Epidermal melanocyte (primary cell): ENCODE data around the gene COL6A1.

Experiments
- DNase-seq: peaks from one replicate; pipeline ENCODE4 v3.0.0; 2011; ENCODE audit warnings: low spot score; ENCODE audit not compliant: insufficient read length

The COL6A1 gene

GRCh38 chr21:45982092-45982757, 655 bp downstream of the COL6A1 start:
- DNase-seq: peak; percentile 20

DNA sequence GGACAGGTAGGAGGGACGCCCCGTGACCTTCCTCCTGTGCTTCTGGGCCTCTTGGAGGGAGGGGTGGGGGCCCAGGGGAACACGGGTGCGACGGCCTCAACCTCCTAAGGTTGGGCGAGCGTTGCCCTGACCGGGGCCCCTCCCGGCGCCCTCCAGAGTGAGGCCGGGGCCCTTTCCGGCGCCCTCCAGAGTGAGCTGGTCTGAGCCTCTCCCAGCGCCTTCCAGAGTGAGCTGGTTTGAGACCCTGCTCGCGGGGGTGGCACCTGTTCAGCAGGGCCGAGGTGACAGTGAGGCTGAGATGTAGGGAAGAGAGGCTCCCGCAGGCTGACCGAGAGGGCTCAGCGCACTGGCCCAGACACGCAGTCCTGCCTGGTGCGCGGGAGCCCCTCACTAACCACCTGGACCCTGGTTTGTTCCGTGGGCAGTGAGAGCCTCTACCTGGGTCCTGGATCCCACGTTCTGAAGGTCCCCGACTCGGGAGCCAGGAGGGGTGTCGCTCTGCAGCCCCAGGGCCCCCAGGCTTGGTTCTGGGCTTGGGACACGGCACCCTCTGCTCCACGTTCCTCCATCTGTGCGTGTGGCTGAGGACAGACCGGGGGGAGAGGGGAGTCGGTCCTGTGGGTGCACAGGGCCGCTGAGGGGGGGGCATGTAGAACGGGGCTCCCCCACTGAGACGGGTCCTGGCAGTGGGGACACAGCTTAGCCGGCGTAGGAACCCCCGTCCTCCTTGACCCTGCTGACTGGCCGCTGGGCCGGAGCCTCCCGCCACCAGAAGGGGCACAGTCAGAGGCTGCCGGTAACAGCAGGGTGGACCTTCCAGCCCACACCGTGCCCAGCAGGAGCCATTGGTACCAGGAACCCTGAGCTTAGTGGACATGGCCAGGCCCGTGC, 1.4 kb downstream of the COL6A1 start:
- DNase-seq: no peak

DNA sequence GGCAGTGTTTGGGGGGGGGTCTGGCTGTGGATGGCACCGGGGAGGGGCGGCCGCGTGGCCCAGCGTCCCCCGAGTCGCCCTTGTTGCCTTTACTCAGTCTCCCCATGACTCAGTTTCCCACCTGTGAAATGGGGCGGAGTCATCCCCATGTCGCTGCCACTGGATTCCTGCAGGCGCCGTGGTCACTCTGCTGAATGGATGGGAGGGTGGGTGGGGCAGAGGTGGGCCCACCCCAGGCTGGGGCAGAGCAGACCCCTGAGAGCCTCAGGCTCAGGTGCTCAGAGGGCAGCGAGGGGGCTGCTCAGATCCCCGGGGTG, 2.0 kb downstream of the COL6A1 start:
- no peak for DNase-seq

DNA sequence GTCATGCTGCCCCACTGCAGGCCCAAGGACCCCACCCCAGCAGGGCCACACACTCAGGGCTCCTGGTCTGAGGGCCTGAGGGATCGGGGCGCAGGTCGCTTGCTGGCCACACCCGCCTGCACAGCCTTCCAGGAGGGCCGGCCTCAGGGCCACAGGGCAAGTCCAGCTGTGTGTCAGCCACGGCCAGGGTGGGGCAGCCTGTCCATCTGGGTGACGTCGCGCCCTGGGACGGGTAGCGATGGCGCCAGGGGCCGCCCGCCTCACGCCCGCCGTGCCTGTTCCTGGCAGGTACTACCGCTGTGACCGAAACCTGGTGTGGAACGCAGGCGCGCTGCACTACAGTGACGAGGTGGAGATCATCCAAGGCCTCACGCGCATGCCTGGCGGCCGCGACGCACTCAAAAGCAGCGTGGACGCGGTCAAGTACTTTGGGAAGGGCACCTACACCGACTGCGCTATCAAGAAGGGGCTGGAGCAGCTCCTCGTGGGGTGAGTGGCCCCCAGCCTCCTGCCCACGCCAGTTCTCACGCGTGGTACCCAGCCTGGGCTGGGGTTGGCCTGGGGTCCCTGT, 2.5 kb downstream of the COL6A1 start:
- no peak for DNase-seq

DNA sequence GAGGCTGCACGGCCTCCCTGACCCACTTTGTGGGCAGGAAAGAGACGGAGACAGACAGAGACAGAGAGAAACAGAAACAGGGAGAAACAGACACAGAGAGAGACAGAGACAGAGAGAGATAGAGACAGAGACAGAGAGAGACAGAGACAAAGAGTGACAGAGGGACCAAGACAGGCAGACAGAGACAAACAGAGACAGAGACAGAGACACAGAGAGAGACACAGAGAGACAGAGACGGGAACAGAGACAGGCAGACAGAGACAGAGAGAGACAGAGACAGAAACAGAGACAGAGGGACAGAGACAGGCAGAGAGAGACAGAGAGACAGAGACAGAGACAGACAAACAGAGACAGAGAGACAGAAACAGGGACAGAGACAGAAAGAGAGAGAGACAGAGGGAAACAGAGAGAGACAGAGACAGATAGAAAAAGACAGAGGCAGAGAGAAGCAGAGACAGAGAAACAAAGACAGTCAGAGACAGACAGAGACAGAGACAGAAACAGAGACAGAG, 3.1 kb downstream of the COL6A1 start:
- no peak for DNase-seq

- DNase-seq: no peak
Measured at GRCh38 chr21:45985471-45986315, 4.1 kb downstream of the COL6A1 start.

DNA sequence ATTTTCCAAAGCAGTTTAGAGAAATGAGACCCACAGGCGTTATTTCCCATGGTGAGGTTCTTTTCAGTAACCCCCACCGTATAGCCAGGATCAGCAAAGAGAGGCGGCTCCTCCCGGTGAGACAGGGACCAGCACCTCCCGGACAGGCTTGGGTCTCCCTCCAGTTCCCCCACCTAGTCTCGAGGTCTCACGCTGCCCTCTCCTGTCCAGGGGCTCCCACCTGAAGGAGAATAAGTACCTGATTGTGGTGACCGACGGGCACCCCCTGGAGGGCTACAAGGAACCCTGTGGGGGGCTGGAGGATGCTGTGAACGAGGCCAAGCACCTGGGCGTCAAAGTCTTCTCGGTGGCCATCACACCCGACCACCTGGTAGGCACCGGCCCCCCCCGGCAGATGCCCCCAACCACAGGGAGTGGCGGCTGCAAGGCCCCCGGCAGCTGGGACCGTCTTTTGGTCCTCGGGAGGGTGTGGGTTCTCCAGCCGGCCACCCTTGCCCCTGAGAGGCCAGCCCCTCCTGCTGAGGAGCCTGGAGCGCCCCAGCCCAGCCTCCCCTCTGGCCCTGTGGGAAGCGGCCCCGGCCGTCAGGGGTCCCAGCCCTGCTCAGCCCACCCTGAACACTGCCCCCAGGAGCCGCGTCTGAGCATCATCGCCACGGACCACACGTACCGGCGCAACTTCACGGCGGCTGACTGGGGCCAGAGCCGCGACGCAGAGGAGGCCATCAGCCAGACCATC, 4.9 kb downstream of the COL6A1 start:
- no peak for DNase-seq

- DNase-seq: no peak
Measured at GRCh38 chr21:45987121-45987711, 5.6 kb downstream of the COL6A1 start.

DNA sequence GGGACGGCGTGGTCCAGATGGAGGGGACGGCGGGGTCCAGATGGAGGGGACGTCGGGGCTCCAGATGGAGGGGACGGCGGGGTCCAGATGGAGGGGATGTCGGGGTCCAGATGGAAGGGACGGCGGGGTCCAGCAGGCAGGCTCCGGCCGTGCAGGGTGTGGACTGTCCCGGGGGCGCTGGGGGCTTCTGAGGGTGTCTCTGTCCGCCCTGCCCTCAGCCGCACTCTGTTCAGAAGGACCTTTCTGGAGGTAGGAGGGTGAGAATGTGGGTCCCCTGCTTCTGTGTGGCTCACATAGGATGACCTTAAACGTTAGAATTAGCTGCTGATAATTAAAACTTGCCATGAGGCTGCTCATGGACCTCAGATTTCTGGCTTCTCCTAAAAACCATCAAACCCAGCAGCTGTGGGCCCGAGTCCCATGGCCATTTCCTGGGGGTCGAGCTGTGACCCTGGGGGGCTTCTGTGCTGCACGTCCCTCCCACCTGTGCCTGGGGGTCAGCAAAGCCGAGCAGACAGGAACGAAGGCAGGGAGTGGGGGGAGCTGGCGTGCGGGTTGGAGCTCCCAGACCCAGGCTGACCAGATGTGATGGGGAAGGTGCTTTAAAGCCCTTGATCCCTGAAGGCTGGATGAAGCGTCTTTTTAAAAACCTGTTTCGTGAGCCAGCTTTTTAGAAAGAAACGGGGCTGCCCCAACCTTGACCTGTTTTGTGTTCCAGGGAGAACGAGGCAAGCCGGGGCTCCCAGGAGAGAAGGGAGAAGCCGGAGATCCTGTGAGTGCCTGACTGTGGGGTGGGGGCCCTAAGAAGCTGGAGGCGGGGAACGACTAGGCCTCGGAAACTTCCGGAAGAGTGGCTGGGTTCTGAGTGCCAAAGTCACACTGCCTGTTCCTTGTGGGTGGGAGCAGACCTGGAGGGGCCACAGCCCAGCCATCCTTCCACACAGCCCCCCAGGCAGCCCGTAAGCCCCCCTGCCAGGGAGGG, 7.1 kb downstream of the COL6A1 start:
- DNase-seq: no peak

DNA sequence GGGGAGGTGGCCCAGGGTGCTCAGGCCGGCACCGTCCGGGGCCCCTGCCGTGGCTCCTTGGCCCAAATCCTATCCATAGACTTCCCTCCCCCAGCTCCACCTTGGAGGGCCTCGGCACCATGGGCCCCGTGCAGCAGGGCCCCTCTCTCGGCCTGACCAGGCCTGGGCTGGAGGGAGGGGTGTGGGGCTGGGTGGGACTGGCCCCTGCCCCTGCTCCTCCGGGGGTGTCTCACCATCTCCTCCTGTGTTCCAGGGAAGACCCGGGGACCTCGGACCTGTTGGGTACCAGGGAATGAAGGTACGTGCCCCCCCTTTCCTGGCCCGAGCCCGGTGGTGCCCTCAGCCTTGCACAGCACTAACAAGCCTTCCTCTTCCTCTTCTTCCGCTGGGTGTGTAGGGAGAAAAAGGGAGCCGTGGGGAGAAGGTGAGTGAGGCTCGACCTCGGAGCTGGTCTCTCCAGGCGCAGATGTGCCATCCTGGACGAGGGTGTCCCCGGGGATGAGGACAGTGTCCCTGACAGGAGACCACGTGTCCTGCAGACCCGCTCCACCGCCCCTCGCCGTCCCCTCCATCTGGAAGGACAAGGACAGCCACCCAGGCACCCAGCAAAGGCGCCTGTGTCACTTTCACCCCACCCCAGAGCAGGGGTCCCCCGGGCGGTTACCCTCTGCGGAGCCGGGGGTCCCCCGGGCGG, 7.9 kb downstream of the COL6A1 start:
- DNase-seq: no peak

DNA sequence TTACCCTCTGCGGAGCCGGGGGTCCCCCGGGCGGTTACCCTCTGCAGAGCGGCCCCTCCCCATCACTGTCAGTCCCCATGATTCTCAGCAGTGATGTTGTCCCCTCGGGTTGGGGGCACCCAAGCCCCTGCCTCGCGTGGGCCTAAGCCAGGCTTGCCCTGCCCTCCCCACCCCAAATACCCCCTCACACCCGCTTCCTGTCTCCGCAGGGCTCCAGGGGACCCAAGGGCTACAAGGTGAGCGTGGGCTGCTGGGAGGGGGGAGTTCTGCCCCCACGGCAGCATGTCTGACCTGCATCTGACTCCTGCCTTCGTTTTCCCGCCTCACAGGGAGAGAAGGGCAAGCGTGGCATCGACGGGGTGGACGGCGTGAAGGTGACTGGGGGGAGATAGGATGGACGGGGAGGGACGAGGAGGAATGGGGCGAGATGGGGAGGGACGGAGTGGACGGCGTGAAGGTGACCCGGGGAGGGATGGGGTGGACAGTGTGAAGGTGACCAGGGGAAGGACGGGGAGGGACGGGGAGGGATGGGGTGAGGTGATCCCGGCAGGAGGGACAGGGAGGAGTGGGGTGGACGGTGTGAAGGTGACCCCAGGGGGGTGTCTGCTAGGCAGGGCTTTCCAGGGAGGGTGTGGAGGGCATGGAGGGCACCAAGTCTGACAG, 8.6 kb downstream of the COL6A1 start:
- no peak for DNase-seq

GRCh38 chr21:45990741-45991605, 9.4 kb downstream of the COL6A1 start:
- DNase-seq: no peak

DNA sequence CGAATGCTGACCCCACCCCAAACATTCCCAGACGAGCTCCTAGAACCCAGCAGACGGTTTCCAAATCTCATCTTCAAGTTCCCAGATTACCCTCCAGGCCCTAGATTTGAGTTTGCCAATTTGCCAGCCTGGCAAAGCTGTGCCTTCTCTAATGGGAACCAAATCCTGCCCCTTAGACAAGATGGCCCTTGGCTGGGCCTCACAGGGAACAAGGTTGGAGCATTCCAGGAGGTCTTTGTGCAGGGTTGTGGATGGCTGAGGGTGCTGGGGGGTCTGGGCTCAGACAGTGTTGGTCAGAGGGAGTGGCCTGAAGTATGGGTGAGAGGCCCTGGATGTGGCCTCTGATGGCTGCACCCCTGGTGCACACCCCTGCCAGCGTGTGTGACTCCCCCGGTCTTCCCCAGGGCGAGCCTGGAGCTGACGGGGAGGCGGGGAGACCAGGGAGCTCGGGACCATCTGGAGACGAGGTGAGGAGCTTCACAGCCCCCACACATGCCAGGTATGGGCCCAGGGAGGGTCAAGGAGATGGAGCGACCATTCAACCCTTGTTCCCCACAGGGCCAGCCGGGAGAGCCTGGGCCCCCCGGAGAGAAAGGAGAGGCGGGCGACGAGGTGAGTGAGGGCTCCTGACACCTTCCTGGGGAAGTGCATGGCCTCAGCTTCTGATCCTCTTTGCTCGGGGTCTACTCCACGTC, 10.2 kb downstream of the COL6A1 start:
- DNase-seq: no peak

DNA sequence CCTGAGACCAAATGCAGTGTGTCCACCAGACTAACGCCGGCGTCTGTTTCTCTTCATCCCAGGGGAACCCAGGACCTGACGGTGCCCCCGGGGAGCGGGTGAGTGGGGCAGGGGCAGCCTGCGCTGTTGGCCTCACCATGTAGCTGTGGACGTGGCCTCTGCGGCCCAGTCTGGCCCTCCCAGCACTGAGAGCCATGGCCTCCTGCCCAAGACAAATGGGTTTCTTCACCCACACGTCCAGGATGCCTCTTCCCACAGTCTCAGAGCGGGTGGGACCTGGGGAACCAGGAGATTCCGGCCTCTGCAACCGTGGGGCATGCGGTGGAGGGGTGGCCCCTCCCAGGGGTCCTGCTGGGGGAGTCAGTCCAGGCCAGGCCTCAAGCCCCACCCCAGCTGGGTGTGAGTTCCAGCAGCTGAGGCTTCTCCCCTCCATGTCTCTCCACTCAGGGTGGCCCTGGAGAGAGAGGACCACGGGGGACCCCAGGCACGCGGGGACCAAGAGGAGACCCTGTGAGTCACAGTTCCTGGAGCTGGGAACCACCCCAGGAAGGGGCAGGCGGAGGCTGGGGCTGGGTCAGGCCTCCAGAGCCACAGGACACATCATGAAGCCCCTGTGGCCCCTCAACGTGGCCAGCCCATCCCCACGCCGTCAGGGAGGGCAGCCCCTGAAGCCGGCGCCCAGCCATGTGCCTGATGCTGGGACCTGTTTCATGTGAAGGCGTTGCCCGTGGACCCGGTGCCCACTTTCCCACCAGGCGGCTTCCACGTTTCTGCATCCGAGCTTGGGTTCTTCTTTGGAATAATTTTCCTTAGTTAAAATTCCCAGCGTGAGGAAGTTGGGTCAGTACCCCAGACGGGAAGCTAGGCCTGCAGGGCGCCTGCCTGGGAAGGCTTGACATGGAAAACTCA, 11.0 kb downstream of the COL6A1 start:
- DNase-seq: no peak
